ENCODE results near the gene USH2A.

Gene USH2A

GRCh38 chr1:215923129-215923824 is 500.0 kb downstream of the USH2A start:
- DNase-seq = no peak

GRCh38 chr1:215911406-215911968 is 511.8 kb downstream of the USH2A start:
- no peak for DNase-seq

GRCh38 chr1:215905493-215906115 is 517.6 kb downstream of the USH2A start:
- no peak for DNase-seq

GRCh38 chr1:215900684-215901083 is 522.6 kb downstream of the USH2A start:
- DNase-seq = no peak

GRCh38 chr1:215899901-215900300 is 523.3 kb downstream of the USH2A start:
- DNase-seq = no peak

- no peak for DNase-seq
Observed at GRCh38 chr1:215895893-215896292, 527.4 kb downstream of the USH2A start.

GRCh38 chr1:215895276-215895675 is 528.0 kb downstream of the USH2A start:
- DNase-seq = no peak

- no peak for DNase-seq
Observed at GRCh38 chr1:215894617-215895016, 528.6 kb downstream of the USH2A start.

- no peak for DNase-seq
Observed at GRCh38 chr1:215891266-215892057, 531.8 kb downstream of the USH2A start.

- no peak for DNase-seq
Observed at GRCh38 chr1:215890438-215890837, 532.8 kb downstream of the USH2A start.

- DNase-seq = no peak
Observed at GRCh38 chr1:215889871-215890270, 533.4 kb downstream of the USH2A start.

GRCh38 chr1:215888159-215888558 is 535.1 kb downstream of the USH2A start:
- no peak for DNase-seq

GRCh38 chr1:215887627-215888026 is 535.6 kb downstream of the USH2A start:
- no peak for DNase-seq

GRCh38 chr1:215883004-215883403 is 540.2 kb downstream of the USH2A start:
- DNase-seq = no peak

- no peak for DNase-seq
Observed at GRCh38 chr1:215878843-215879242, 544.4 kb downstream of the USH2A start.

GRCh38 chr1:215878128-215878527 is 545.1 kb downstream of the USH2A start:
- no peak for DNase-seq

GRCh38 chr1:215877452-215877951 is 545.7 kb downstream of the USH2A start:
- no peak for DNase-seq

- DNase-seq = no peak
Observed at GRCh38 chr1:215875712-215876111, 547.5 kb downstream of the USH2A start.

GRCh38 chr1:215875236-215875635 is 548.0 kb downstream of the USH2A start:
- DNase-seq = no peak

- no peak for DNase-seq
Observed at GRCh38 chr1:215872658-215873057, 550.6 kb downstream of the USH2A start.

GRCh38 chr1:215868500-215868899 is 554.7 kb downstream of the USH2A start:
- DNase-seq = no peak

- DNase-seq = no peak
Observed at GRCh38 chr1:215865060-215865459, 558.2 kb downstream of the USH2A start.

- no peak for DNase-seq
Observed at GRCh38 chr1:215863796-215864195, 559.5 kb downstream of the USH2A start.

Measured in activated CD4-positive, alpha-beta T cell treated with anti-CD3 and anti-CD28 coated beads, Interleukin-2, Interleukin-6, amounts not matched to agents 100 ng/mL and 50 ng/mL, durations not matched to agents 16 hours and 8 hours (primary cell).